ENCODE measurements around the gene USP49.

DNA sequence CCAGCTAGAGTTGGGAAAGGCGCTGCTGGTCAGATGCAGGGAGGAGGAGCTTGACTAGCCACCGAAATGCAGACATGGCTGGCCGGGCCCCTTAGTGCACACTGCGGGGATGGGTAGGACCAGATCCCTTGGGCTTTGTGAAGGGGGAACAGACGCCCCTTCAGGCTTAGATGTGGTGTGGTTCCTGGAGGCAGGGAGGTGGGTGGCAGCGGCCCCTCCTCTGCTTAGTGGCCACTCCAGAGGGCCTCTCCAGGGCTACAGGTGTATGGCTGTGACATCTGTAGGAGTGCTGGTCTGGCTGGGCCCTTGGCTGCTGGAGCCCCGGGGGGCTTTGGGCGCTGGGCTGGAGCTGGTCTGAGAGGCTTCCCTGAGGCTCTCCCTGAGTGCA is 40.5 kb upstream of the USP49 start:
- TF ChIP-seq, protein P1, sequence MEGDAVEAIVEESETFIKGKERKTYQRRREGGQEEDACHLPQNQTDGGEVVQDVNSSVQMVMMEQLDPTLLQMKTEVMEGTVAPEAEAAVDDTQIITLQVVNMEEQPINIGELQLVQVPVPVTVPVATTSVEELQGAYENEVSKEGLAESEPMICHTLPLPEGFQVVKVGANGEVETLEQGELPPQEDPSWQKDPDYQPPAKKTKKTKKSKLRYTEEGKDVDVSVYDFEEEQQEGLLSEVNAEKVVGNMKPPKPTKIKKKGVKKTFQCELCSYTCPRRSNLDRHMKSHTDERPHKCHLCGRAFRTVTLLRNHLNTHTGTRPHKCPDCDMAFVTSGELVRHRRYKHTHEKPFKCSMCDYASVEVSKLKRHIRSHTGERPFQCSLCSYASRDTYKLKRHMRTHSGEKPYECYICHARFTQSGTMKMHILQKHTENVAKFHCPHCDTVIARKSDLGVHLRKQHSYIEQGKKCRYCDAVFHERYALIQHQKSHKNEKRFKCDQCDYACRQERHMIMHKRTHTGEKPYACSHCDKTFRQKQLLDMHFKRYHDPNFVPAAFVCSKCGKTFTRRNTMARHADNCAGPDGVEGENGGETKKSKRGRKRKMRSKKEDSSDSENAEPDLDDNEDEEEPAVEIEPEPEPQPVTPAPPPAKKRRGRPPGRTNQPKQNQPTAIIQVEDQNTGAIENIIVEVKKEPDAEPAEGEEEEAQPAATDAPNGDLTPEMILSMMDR (conservative IDR thresholded peaks at IDR 0.05; ENCODE audit: low read depth, low read length), result no peak
- TF ChIP-seq RAD21 (IDR thresholded peaks at IDR 0.05; ENCODE audit: low read length), result no peak

Measured in IMR-90 (cell line).